GM12873 (cell line): Measurements from ENCODE around the gene TIMELESS.

Experiments used
- TF ChIP-seq, protein P1 (sequence below): IDR thresholded peaks from 2 replicates; pipeline ENCODE4 v1.5.1; 2012; ENCODE audit warnings: low read depth, mild to moderate bottlenecking, moderate library complexity, low read length, control low read depth; ENCODE audit not compliant: insufficient read depth; ENCODE audit errors: missing control alignments

TIMELESS gene

DNA sequence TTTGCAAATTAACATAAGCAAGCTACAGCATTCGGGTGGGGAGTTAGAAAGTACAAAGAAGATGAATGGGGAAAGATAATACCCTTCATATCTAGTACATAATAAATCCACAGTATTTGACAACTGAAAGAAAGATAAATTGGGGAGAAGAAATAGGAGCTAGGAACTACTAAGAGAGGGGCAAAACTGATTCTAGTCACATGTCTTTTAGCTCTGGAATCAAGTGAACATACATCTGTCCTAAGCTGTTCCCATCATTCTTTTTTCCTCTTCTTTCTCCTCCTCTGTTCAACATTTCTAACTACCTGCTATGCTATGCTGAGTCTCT is 71.3 kb downstream of the TIMELESS start:
- TF ChIP-seq, protein P1, sequence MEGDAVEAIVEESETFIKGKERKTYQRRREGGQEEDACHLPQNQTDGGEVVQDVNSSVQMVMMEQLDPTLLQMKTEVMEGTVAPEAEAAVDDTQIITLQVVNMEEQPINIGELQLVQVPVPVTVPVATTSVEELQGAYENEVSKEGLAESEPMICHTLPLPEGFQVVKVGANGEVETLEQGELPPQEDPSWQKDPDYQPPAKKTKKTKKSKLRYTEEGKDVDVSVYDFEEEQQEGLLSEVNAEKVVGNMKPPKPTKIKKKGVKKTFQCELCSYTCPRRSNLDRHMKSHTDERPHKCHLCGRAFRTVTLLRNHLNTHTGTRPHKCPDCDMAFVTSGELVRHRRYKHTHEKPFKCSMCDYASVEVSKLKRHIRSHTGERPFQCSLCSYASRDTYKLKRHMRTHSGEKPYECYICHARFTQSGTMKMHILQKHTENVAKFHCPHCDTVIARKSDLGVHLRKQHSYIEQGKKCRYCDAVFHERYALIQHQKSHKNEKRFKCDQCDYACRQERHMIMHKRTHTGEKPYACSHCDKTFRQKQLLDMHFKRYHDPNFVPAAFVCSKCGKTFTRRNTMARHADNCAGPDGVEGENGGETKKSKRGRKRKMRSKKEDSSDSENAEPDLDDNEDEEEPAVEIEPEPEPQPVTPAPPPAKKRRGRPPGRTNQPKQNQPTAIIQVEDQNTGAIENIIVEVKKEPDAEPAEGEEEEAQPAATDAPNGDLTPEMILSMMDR, result no peak

DNA sequence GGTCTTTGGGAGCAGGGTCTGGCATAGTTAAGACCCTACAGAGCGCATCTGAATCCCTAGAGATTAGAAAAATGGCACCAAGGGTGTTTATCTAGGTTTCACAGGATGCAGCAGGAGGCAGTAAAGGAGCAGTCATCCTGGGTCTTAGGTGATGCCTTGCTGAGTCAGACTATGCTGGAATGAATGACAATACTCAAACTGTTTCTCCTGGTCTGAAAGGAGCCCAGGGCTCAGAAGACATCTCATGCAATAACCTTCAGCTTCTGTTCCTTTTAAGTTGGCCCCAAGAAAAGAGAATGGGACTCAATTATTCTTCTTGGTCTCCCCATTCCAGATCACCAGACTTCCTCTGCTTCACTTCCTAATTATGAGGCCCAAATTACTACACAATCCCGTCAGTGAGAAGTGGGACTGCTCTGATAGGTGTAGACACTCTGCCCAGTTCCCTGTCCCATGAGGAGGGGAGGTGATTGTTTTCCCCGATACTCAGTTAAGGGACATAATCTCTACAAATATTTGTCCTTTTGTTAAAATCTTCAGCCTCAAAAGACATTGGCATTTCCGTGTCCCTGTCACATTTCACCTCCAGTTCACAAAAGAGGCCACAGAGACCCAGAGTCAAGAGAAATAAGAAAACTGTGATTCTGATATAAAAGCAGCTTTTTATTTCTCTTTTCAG is 71.8 kb downstream of the TIMELESS start:
- TF ChIP-seq, protein P1, result no peak

DNA sequence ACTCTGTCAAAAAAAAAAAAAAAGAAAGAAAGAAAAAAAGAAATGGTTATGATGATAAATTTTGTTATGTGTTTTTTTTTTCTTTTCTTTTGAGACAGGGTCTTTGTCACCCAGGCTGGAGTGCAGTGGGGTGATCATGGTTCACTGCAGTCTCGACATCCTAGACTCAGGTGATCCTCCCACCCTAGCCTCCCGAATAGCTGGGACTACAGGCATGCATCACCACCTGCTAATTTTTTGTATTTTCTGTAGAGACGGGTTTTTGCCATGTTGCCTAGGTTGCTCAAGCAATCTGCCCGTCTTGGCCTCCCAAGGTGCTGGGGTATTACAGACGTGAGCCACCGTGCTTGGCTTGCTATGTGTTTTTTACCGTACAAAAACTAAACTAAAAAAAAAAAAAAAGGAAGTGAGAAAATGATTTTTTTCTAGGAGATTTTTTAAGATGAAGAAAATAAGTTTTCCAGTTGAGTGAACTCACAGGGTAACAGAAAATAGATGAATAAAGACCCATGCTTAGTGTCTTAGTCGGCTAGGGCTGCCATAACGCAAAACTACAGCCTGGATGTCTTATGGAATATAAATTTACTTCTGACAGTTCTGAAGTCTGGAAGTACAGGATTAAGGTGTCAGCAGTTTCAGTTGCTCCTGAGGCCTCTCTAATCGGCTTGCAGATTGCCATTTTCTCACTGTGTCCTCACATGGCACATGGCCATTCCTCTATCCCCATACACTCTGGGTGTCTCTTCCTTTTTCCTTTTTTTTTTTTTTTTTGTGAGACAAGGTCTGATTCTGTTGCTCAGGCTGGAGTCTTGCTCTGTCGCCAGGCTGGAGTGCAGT is 73.4 kb downstream of the TIMELESS start:
- TF ChIP-seq, protein P1, result no peak

DNA sequence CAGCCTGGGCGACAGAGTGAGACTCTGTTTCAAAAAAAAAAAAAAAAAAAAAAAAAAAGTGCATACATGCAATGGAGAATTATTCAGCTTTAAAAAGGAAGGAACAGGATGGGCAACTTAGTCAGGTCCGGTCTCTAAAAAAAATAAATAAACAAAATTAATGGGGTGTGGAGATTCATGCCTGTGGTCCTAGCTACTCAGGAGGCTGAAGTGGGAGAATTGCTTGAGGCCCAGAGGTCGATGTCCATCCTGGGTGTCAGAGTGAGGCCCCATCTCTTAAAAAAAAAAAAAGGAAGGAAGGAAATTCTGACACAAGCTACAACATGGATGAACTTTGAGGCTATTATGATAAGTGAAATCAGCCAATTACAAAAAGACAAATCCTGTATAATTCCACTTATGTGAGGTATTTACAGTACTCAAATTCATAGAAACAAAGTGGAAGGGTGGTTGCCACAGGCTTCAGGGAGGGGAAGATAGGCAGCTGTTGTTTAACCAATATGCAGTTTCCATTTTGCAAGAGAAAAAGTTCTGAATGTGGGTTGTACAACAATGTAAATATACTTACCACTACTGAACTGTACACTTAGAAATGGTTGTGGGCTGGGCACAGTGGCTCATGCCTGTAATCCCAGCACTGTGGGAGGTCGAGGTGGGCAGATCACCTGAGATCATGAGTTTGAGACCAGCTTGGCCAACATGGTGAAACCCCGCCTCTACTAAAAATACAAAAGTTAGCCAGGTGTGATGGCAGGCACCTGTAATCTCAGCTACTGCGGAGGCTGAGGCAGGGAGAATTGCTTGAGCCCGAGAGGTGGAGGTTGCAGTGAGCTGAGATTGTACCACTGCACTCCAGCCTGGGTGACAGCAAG is 74.3 kb downstream of the TIMELESS start:
- TF ChIP-seq, protein P1, result no peak

DNA sequence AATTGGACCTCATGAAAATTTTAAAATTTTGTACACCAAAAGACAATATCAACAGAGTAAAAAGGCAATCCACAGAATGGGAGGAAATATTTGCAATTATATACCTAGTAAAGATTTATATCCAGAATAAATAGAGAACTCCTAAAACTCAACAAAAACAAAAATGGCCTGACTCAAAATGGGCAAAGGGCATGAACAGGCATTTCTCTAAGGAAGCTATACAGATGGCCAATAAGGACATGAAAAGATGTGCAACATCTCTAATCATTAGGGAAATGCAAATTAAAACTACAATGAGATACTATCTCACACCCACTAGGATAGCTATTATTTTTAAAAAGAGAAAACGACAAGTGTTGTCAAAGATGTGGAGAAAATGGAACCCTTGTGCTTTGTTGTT is 75.7 kb downstream of the TIMELESS start:
- TF ChIP-seq, protein P1, result no peak

DNA sequence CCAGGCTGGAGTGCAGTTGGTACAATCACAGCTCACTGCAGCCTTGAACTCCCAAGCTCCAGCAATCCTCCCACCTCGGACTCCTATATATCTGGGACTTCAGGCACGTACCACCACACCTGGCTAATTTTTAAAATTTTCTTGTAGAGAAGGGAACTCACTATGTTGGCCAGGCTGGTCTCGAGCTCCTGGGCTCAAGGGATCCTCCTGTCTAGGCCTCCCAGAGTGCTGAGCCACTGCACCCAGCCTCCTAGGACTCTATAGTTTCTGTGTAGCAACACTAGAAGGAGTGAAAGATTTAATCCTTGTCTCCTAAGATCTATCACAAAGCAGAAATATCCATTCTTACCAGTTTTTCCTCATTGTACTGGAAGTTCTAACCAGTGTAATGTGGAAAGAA is 82.3 kb downstream of the TIMELESS start:
- TF ChIP-seq, protein P1, result no peak
